ENCODE results near the gene BRINP1. TPM values are rescaled to one million over a fixed set of nuclear protein-coding genes. Genes with fewer than 3 reads are reported as not detected.

BRINP1 gene
- total RNA-seq, 1 experiment from 2014 or later, result 14.0 TPM

DNA sequence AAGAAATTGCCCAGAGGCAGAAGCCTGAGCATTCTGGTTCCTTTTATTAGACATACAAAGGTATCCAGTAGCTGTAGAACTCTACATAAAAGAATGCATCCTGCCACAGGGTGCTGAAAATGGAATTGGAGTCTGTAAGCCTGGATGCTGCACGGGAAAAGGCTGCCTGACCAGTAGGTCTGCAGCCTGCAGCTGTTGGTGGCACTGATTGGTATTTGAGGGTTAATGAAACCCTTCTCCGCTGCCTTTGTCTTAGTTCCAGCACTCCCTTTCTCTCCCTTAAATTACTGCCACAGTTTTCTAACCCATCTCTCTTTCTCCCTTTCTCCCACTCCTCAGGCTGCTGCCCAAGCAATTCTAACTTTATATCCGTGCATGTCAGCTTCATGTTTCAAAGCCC, 64.7 kb downstream of the BRINP1 start:
- Histone ChIP-seq H4K20me1 (ENCODE audit: control insufficient read depth, insufficient read depth, insufficient read length) (no peaks in the 10 kb centered on the region), H3K14ac (ENCODE audit: insufficient read depth, low read length) (no peak overlapping the region), H3K27ac (ENCODE audit: insufficient read length, low read depth, low read length) (no peak overlapping the region), H4K91ac (ENCODE audit: insufficient read length, low read depth, low read length) (no peak overlapping the region), H3K18ac (ENCODE audit: insufficient read length, low read depth, low read length) (no peak overlapping the region), H4K8ac (replicated peaks; ENCODE audit: insufficient read length, low read depth, low read length) (no peak overlapping the region), H2BK5ac (ENCODE audit: insufficient read length, low read length) (no peak overlapping the region), H3K4me2 (ENCODE audit: insufficient read depth, insufficient read length, low read length) (no peak overlapping the region), H3K79me1 (ENCODE audit: insufficient read depth, low read depth, low read length, poor library complexity, severe bottlenecking) (no peaks in the 10 kb centered on the region), H2BK120ac (ENCODE audit: low read depth, low read length, poor library complexity, severe bottlenecking) (no peak overlapping the region), H2BK15ac (ENCODE audit: low read depth, low read length) (no peak overlapping the region), H3T11ph (ENCODE audit: low read length) (no peak overlapping the region), H2BK12ac (ENCODE audit: insufficient read length, low read depth, low read length) (no peak overlapping the region), H3K56ac (ENCODE audit: insufficient read length, low read depth, low read length) (no peak overlapping the region), H3K9ac (ENCODE audit: extremely low read depth, insufficient read length, low read length) (no peak overlapping the region), H2AK5ac (ENCODE audit: insufficient read length, low read length) (no peak overlapping the region), H3K23ac (ENCODE audit: insufficient read length, low read depth, low read length) (no peak overlapping the region), H3K4me1 (ENCODE audit: insufficient read depth, low read length) (peaks cover 6% of the 10 kb centered on the region), H3K27me3 (ENCODE audit: insufficient read depth, low read length) (no peaks in the 10 kb centered on the region), H3K4ac (ENCODE audit: low read depth, low read length) (no peak overlapping the region), H4K5ac (ENCODE audit: insufficient read length, low read depth, low read length) (no peak overlapping the region), H3K9me3 (ENCODE audit: control insufficient read depth, low read depth, low read length) (no peaks in the 10 kb centered on the region), H2AFZ (ENCODE audit: low read length) (no peak overlapping the region), H2BK20ac (ENCODE audit: low read depth, low read length, poor library complexity, severe bottlenecking) (no peak overlapping the region), H3K79me2 (ENCODE audit: insufficient read depth, low read length) (no peaks in the 10 kb centered on the region), H3K23me2 (ENCODE audit: insufficient read length, low read depth, low read length, poor library complexity, severe bottlenecking) (no peaks in the 10 kb centered on the region)
- Mint-ChIP-seq H3K4me1 (peaks cover 44 to 48% of the 10 kb centered on the region in 2 experiments), H3K27ac (peak overlapping the region in 2 of 3 experiments; percentile 45 to 80; a peak in 3 of 7 replicates), H3K4me3 (no peak overlapping the region), H3K27me3 (ENCODE audit: low read depth) (no peaks in the 10 kb centered on the region), H3K9me3 (no peaks in the 10 kb centered on the region; a peak in 1 of 5 replicates), H3K36me3 (ENCODE audit: insufficient read depth in 1 of 3, low read depth in 3 of 3) (peaks cover under 1 to 5% (median 4%) of the 10 kb centered on the region in 3 experiments; a peak in 4 of 7 replicates)
- no CpG with 5 or more reads among the region's 3 CpGs for WGBS (ENCODE audit: extremely low coverage, insufficient read length, low lambda C conversion rate)
- no peak for DNase-seq
- TF ChIP-seq, protein P1, sequence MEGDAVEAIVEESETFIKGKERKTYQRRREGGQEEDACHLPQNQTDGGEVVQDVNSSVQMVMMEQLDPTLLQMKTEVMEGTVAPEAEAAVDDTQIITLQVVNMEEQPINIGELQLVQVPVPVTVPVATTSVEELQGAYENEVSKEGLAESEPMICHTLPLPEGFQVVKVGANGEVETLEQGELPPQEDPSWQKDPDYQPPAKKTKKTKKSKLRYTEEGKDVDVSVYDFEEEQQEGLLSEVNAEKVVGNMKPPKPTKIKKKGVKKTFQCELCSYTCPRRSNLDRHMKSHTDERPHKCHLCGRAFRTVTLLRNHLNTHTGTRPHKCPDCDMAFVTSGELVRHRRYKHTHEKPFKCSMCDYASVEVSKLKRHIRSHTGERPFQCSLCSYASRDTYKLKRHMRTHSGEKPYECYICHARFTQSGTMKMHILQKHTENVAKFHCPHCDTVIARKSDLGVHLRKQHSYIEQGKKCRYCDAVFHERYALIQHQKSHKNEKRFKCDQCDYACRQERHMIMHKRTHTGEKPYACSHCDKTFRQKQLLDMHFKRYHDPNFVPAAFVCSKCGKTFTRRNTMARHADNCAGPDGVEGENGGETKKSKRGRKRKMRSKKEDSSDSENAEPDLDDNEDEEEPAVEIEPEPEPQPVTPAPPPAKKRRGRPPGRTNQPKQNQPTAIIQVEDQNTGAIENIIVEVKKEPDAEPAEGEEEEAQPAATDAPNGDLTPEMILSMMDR (conservative IDR thresholded peaks at IDR 0.05), result no peak

Data from H9 (cell line).